Endothelial cell of umbilical vein (primary cell): Measurements from ENCODE around the gene SPACA6.

Source experiments
- EZH2 ChIP-seq: IDR thresholded peaks from 2 replicates; pipeline ENCODE4 v1.6.1; 2012; ENCODE audit warnings: borderline replicate concordance, low read depth, mild to moderate bottlenecking, moderate library complexity, low read length, inconsistent platforms; ENCODE audit not compliant: severe bottlenecking
- FOS ChIP-seq: IDR thresholded peaks from 2 replicates; pipeline ENCODE4 v1.6.1; 2011; ENCODE audit warnings: mild to moderate bottlenecking, low read length, moderate library complexity, borderline replicate concordance; ENCODE audit not compliant: insufficient read depth
- POLR2A ChIP-seq: IDR thresholded peaks from 2 replicates; pipeline ENCODE4 v1.6.1; 2012; ENCODE audit warnings: low read depth, mild to moderate bottlenecking, control low read depth, low read length
- POLR2AphosphoS5 ChIP-seq: IDR thresholded peaks from 2 replicates; pipeline ENCODE4 v1.6.1; 2012; ENCODE audit warnings: low read depth, mild to moderate bottlenecking, control low read depth, low read length, moderate library complexity; ENCODE audit not compliant: insufficient read depth
- TF ChIP-seq, protein P1 (sequence below), 2 donors: IDR thresholded peaks; 1 replicate in 1 of 2; 2 replicates in 1 of 2; pipeline ENCODE4 v1.5.1; 2011; ENCODE audit warnings: low read length in 2 of 2, mild to moderate bottlenecking in 2 of 2, moderate library complexity in 2 of 2, control low read depth in 1 of 2, inconsistent platforms in 1 of 2, low read depth in 1 of 2; ENCODE audit not compliant: insufficient read depth in 1 of 2; ENCODE audit errors: extremely low read depth in 1 of 2

DNA sequence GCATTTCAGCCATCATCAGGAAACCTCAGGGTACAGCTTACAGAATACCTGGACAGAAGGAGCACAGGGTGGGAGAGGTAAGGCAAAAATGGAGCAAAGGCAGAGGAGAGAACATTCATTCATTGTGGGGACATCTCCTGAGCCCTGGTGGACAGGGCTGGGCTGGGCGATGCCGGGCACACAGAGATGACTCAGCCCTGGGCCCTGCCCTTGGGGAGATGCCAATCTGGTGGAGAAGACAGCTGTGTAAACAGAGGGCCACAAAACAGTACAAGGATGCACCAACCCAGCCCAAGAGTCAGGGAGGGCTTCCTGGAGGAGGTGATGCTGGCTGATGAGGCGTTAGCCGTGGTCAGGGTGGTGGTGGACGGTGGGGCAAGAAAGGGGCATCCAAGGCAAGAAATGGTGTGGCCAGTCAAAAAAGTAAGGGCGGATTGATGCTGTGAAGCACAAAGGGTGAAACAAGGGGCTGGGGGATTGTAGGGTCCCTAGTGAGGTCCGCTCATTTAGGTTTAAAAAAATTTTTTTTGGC, 34.3 kb downstream of the SPACA6 start:
- no peak for TF ChIP-seq POLR2AphosphoS5
- TF ChIP-seq, protein P1, sequence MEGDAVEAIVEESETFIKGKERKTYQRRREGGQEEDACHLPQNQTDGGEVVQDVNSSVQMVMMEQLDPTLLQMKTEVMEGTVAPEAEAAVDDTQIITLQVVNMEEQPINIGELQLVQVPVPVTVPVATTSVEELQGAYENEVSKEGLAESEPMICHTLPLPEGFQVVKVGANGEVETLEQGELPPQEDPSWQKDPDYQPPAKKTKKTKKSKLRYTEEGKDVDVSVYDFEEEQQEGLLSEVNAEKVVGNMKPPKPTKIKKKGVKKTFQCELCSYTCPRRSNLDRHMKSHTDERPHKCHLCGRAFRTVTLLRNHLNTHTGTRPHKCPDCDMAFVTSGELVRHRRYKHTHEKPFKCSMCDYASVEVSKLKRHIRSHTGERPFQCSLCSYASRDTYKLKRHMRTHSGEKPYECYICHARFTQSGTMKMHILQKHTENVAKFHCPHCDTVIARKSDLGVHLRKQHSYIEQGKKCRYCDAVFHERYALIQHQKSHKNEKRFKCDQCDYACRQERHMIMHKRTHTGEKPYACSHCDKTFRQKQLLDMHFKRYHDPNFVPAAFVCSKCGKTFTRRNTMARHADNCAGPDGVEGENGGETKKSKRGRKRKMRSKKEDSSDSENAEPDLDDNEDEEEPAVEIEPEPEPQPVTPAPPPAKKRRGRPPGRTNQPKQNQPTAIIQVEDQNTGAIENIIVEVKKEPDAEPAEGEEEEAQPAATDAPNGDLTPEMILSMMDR (IDR thresholded peaks at IDR 0.05; ENCODE audit: extremely low read depth in 1 of 2, insufficient read depth in 1 of 2, low read depth in 1 of 2, low read length in 2 of 2), result no peak
- TF ChIP-seq EZH2, result no peak
- TF ChIP-seq POLR2A, result no peak
- no peak for TF ChIP-seq FOS
